Hindlimb muscle (tissue), 1 donor: ENCODE measurements around the gene NKTR. TPM values are rescaled to one million over a fixed set of nuclear protein-coding genes. Genes with fewer than 3 reads are reported as not detected.

Experiments used
- DNase-seq: peaks from one replicate; pipeline ENCODE4 v3.0.0-alpha.2; 2013
- polyA plus RNA-seq: library from polyadenylated mRNA; unstranded; fragments of 120-200 nt; gene quantifications from one replicate; pipeline ENCODE4 v1.2.1, GENCODE V29; 2013; ENCODE audit not compliant: insufficient read length

NKTR gene
- polyA plus RNA-seq, 1 donor, result 80.3 TPM

DNA sequence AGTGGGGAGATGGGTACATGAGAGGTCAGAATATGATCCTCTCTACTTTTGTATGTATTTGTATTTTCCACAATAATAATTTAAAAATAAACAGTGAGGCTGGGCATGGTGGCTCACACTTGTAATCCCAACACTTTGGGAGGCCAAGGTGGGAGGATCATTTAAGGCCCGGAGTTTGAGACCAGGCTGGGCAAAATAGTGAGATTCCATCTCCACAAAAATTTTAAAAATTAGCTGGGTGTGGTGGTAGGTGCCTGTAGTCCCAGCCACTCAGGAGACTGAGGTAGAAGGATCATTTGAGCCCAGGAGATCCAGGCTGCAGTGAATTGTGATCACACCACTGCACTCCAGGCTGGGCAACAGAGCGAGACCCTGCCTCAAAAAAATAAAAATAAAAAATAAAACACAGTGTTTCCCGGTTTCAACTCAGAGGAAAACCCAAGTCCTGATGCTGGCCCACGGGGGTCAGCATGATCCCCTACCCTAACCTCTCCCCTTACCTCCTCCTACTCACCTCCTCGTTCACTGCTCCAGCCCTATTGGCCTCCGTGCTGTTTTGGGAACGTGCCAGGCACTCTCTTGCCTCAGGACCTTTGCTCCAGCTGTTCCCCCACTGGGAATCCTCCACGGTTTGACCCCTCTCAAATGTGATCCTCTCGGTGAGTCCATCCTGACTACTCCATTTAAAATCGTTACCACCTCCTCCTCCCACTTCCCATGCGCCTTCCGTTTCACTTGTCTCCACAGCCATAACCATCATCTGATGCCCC lies 82.0 kb downstream of the NKTR start:
- no peak for DNase-seq

DNA sequence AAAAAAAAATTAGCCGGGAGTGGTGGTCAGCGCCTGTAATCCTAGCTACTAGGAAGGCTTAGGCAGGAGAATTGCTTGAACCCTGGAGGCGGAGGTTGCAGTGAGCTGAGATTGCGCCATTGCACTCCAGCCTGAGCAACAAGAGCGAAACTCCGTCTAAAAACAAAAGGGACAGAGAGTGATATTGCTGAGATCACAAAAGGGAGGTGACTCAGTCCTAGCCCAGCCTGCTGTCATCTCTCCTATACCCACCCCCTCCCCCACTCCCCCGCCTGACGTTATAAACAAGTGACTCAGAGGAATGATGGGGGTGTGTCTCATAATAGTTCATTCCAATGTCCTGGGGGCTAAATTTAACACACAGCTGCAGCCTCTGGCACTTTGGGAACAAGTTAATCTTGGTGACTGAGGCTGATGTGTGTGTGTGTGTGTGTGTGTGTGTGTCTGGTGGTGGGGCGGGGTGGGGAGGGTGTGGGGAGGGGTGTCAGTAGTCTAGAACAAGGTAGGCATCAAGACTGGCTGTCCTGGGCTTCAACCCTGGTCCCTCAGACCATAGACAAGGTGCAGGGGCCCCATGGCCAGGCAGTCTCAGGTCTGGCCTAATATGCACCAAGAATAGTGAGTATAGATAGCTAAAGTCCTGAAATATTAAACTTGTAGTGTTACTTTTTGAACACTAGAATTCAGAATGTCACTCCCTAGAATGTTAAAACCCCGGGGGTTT lies 83.6 kb downstream of the NKTR start:
- no peak for DNase-seq

DNA sequence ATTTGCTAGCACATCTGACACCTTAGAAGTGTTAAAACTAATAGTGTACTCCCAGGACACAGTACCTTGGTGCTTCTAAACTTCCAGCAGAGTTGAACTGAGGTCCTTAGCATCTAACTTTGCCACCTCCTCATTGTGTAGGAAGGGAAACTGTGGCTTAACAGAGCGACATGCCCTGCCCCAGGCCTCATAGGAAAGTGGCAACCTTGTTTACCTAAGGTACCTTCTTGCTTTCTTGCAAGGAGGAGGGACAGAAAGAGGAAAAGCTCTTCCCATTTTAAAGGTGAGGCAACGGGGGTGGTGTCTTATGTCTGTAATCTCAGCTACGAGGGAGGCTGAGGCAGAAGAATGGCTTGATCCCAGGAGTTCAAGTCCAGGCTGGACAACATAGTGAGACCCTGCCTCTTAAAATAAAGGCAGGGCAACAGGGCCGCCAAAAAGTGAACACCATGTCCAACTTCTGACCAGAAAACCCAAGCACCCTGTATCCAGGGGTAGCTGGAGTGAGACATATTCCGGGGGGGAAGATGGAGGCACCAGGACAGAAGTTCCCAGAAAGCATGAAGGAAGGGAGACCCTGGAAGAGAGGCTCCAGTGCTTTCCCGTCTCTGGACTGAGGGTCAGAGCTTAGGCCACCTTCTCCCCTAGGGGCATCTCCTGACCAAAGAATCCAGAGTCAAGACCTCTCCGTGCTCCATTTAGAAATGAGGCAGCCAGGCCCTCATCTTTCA lies 84.3 kb downstream of the NKTR start:
- no peak for DNase-seq

DNA sequence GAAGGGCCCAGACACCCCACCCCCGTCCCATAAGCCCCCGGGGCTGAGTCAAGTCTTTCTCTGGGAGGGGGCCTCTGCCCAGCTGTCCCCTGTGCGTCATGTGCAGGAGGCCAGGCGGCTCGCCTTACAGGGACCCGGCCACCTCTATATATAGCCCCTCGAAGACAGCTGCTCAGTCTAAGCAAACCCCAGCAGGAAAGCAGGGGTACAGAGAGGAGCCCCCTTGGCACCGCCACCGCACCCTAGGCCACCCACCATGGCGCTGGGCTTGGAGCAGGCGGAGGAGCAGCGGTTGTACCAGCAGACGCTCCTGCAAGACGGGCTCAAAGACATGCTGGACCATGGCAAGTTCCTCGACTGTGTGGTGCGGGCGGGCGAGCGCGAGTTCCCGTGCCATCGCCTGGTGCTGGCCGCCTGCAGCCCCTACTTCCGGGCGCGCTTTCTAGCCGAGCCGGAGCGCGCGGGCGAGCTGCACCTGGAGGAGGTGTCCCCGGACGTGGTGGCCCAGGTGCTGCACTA lies 84.9 kb downstream of the NKTR start, which contains the start of gene KLHL40:
Gene KLHL40, plus strand, starts transcription at position 175 of the 519 bp plus-strand sequence. Its CDS starts 82 bp downstream, at position 257.
- DNase-seq, result no peak

DNA sequence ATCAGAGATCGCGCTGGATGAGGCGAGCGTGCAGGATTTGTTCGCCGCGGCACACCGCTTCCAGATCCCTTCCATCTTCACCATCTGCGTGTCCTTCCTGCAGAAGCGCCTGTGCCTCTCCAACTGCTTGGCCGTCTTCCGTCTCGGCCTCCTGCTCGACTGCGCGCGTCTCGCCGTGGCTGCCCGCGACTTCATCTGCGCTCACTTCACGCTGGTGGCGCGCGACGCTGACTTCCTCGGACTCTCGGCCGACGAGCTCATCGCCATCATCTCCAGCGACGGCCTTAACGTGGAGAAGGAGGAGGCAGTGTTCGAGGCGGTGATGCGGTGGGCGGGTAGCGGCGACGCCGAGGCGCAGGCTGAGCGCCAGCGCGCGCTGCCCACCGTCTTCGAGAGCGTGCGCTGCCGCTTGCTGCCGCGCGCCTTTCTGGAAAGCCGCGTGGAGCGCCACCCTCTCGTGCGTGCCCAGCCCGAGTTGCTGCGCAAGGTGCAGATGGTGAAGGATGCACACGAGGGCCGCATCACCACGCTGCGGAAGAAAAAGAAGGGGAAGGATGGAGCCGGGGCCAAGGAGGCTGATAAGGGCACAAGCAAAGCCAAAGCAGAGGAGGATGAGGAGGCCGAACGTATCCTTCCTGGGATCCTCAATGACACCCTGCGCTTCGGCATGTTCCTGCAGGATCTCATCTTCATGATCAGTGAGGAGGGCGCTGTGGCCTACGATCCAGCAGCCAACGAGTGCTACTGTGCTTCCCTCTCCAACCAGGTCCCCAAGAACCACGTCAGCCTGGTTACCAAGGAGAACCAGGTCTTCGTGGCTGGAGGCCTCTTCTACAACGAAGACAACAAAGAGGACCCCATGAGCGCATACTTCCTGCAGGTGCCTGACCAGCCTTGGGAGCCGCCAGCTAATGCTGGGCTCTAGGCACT lies 85.7 kb downstream of the NKTR start:
- no peak for DNase-seq

- no peak for DNase-seq
Observed at GRCh38 chr3:42686832-42687650, 86.6 kb downstream of the NKTR start.

DNA sequence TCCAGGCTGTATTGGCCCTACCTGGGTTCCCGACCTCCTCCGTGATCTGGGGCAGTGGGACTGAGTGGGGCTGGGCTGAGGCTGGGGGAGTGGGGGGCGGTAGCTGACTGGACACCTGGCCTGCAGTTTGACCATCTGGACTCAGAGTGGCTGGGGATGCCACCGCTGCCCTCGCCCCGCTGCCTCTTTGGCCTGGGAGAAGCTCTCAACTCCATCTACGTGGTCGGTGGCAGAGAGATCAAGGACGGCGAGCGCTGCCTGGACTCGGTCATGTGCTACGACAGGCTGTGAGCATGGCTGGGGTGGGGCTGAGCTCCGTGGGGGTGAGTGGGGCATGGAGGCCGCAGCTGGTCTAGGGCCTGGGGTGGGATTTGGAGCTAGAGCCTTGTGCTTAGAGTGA lies 87.5 kb downstream of the NKTR start:
- DNase-seq, result no peak

GRCh38 chr3:42688487-42689420 lies 88.3 kb downstream of the NKTR start:
- DNase-seq, result no peak

DNA sequence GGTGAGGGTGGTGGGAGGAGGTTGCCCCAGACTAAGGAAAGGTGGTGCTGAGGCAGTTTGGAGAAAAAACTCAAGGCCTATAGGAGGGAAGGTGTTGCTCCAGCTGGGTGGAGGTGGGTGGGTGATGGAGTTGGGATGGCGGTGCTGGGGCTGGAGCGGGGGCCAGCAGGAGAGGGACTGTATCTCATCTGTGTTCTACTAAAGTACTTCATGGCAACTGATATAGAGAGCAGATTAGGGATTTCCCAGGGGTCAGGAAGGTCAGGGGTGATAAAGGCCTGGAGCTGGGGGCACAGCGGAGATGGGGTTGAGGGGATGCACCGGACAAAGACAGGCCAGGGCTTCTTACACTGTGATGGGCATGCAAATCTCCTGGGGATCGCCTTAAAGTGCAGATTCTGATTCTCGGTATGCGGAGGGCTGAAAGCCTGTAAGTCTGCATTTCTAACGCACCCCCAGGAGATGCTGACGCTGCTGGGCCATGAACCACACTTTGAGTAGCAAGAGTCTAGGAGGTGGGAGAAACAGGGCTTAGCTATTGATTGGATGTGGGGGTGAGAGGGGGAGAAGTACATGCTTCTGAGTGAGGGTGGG lies 89.0 kb downstream of the NKTR start:
- no peak for DNase-seq

- no peak for DNase-seq
Observed at GRCh38 chr3:42690191-42690590, 89.7 kb downstream of the NKTR start.

- DNase-seq, result no peak
Observed at GRCh38 chr3:42690766-42691680, 90.5 kb downstream of the NKTR start.

- no peak for DNase-seq
Observed at GRCh38 chr3:42691816-42692666, 91.6 kb downstream of the NKTR start.

GRCh38 chr3:42692667-42693529 lies 92.4 kb downstream of the NKTR start:
- DNase-seq, result no peak

- no peak for DNase-seq
Observed at GRCh38 chr3:42693530-42693930, 93.0 kb downstream of the NKTR start.

DNA sequence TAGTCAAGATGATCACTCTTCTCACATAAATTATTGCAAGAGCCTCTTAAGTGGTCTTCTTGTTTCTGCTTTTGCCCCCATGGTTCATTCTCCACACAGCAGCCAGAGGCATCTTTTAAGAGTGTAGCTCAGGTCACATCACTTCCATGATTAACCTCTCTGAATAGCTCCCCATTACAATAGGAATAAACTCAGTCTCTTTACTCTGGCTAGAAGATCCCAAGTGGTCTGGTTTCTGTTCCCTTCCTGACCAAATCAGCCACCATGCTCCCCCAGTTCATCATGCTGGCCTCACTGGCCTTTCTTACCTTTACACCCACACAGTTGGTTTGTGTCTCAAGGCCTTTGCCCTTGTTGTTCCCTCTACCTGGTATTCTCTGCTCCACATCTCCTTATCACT lies 93.9 kb downstream of the NKTR start:
- DNase-seq, result no peak
